Duodenal mucosa (tissue), 2 donors: ENCODE results near the gene SPRED1.

Experiments used
- H3K27ac ChIP-seq: one replicate; pipeline ENCODE4 v1.7.0; 2013; ENCODE audit warnings: low read depth, low read length
- H3K27me3 ChIP-seq, 2 donors: one replicate each; pipeline ENCODE4 v1.7.0; 2013; ENCODE audit warnings: low read length in 2 of 2, control low read depth in 1 of 2; ENCODE audit not compliant: insufficient read depth in 2 of 2, control insufficient read depth in 1 of 2
- H3K36me3 ChIP-seq, 2 donors: one replicate each; pipeline ENCODE4 v1.7.0; 2013; ENCODE audit warnings: low read length in 2 of 2, control low read depth in 1 of 2; ENCODE audit not compliant: insufficient read depth in 2 of 2, control insufficient read depth in 1 of 2
- H3K4me1 ChIP-seq, 2 donors: one replicate each; pipeline ENCODE4 v1.7.0; 2013; ENCODE audit warnings: low read length in 2 of 2, control low read depth in 1 of 2; ENCODE audit not compliant: insufficient read depth in 2 of 2, control insufficient read depth in 1 of 2
- H3K4me3 ChIP-seq, 2 donors: one replicate each; pipeline ENCODE4 v1.7.0; 2013; ENCODE audit warnings: low read length in 2 of 2, low read depth in 1 of 2
- H3K9ac ChIP-seq, 2 donors: one replicate each; pipeline ENCODE4 v1.7.0; 2013; ENCODE audit warnings: low read length in 2 of 2, low read depth in 1 of 2
- H3K9me3 ChIP-seq, 2 donors: one replicate each; pipeline ENCODE4 v1.7.0; 2013; ENCODE audit warnings: low read length in 2 of 2, control low read depth in 1 of 2; ENCODE audit not compliant: control insufficient read depth in 1 of 2

Gene SPRED1

GRCh38 chr15:38252481-38253350 lies at the start of gene SPRED1:
TSS of gene SPRED1 (plus strand) at chr15:38252836. CDS start at chr15:38253186, 350 bp downstream.
- peaks cover 9 to 14% of the 10 kb centered on the region in 2 donors for H3K4me1 ChIP-seq
- peak within 1 kb of the TSS; percentile 35 to 63 for H3K9ac ChIP-seq
- peak within 1 kb of the TSS; percentile 86 to 88 for H3K4me3 ChIP-seq
- H3K27ac ChIP-seq, result peak within 1 kb of the TSS; percentile 92
- H3K27me3 ChIP-seq, result no peaks in the 10 kb centered on the region
- no peaks in the 10 kb centered on the region for H3K9me3 ChIP-seq
- H3K36me3 ChIP-seq, result no peaks in the 10 kb centered on the region

- H3K27me3 ChIP-seq, result no peaks in the 10 kb centered on the region
- no peaks in the 10 kb centered on the region for H3K9me3 ChIP-seq
- no peak overlapping the region for H3K27ac ChIP-seq
- no peaks in the 10 kb centered on the region for H3K36me3 ChIP-seq
- no peak overlapping the region for H3K9ac ChIP-seq
- peaks cover 0 to 21% of the 10 kb centered on the region in 2 donors for H3K4me1 ChIP-seq
- H3K4me3 ChIP-seq, result no peak overlapping the region
Measured at GRCh38 chr15:38205526-38206272, 46.9 kb upstream of the SPRED1 start.

GRCh38 chr15:38207621-38208020 lies 45.0 kb upstream of the SPRED1 start:
- H3K27ac ChIP-seq, result no peak overlapping the region
- no peaks in the 10 kb centered on the region for H3K36me3 ChIP-seq
- no peak overlapping the region for H3K4me3 ChIP-seq
- H3K9me3 ChIP-seq, result no peaks in the 10 kb centered on the region
- H3K4me1 ChIP-seq, result peaks cover 1 to 15% of the 10 kb centered on the region in 2 donors
- no peaks in the 10 kb centered on the region for H3K27me3 ChIP-seq
- H3K9ac ChIP-seq, result no peak overlapping the region

- no peak overlapping the region for H3K9ac ChIP-seq
- H3K4me3 ChIP-seq, result no peak overlapping the region
- H3K4me1 ChIP-seq, result peaks cover 5 to 21% of the 10 kb centered on the region in 2 donors
- no peaks in the 10 kb centered on the region for H3K9me3 ChIP-seq
- H3K27me3 ChIP-seq, result no peaks in the 10 kb centered on the region
- no peaks in the 10 kb centered on the region for H3K36me3 ChIP-seq
- no peak overlapping the region for H3K27ac ChIP-seq
Measured at GRCh38 chr15:38208206-38208605, 44.4 kb upstream of the SPRED1 start.

- Histone ChIP-seq H3K4me3 (no peak overlapping the region), H3K9ac (no peak overlapping the region), H3K27me3 (no peaks in the 10 kb centered on the region), H3K4me1 (peaks cover 9 to 27% of the 10 kb centered on the region in 2 donors), H3K9me3 (no peaks in the 10 kb centered on the region), H3K36me3 (no peaks in the 10 kb centered on the region), H3K27ac (no peak overlapping the region)
Measured at GRCh38 chr15:38208779-38209178, 43.9 kb upstream of the SPRED1 start.

GRCh38 chr15:38211249-38211648 lies 41.4 kb upstream of the SPRED1 start:
- Histone ChIP-seq H3K27ac (no peak overlapping the region), H3K36me3 (no peaks in the 10 kb centered on the region), H3K27me3 (no peaks in the 10 kb centered on the region), H3K4me1 (peaks cover 9 to 15% of the 10 kb centered on the region in 2 donors), H3K9me3 (no peaks in the 10 kb centered on the region), H3K4me3 (no peak overlapping the region), H3K9ac (no peak overlapping the region)

- H3K4me3 ChIP-seq, result no peak overlapping the region
- no peaks in the 10 kb centered on the region for H3K27me3 ChIP-seq
- H3K27ac ChIP-seq, result no peak overlapping the region
- no peak overlapping the region for H3K9ac ChIP-seq
- H3K36me3 ChIP-seq, result no peaks in the 10 kb centered on the region
- H3K9me3 ChIP-seq, result no peaks in the 10 kb centered on the region
- H3K4me1 ChIP-seq, result peaks cover 9 to 14% of the 10 kb centered on the region in 2 donors
Measured at GRCh38 chr15:38211811-38212210, 40.8 kb upstream of the SPRED1 start.

GRCh38 chr15:38212729-38213351 lies 39.8 kb upstream of the SPRED1 start:
- Histone ChIP-seq H3K27me3 (no peaks in the 10 kb centered on the region), H3K9me3 (no peaks in the 10 kb centered on the region), H3K4me1 (peaks cover 9 to 22% of the 10 kb centered on the region in 2 donors), H3K4me3 (no peak overlapping the region), H3K27ac (no peak overlapping the region), H3K36me3 (no peaks in the 10 kb centered on the region), H3K9ac (no peak overlapping the region)

GRCh38 chr15:38213356-38213755 lies 39.3 kb upstream of the SPRED1 start:
- H3K27ac ChIP-seq, result no peak overlapping the region
- H3K36me3 ChIP-seq, result no peaks in the 10 kb centered on the region
- no peaks in the 10 kb centered on the region for H3K9me3 ChIP-seq
- no peaks in the 10 kb centered on the region for H3K27me3 ChIP-seq
- H3K4me3 ChIP-seq, result no peak overlapping the region
- peaks cover 9 to 27% of the 10 kb centered on the region in 2 donors for H3K4me1 ChIP-seq
- H3K9ac ChIP-seq, result no peak overlapping the region

GRCh38 chr15:38215707-38216106 lies 36.9 kb upstream of the SPRED1 start:
- peaks cover 9 to 27% of the 10 kb centered on the region in 2 donors for H3K4me1 ChIP-seq
- H3K4me3 ChIP-seq, result no peak overlapping the region
- no peaks in the 10 kb centered on the region for H3K36me3 ChIP-seq
- no peak overlapping the region for H3K9ac ChIP-seq
- no peaks in the 10 kb centered on the region for H3K9me3 ChIP-seq
- H3K27me3 ChIP-seq, result no peaks in the 10 kb centered on the region
- no peak overlapping the region for H3K27ac ChIP-seq
